Endothelial cell of umbilical vein (primary cell): Measurements from ENCODE around the gene TDRD9. TPM values are rescaled to one million over a fixed set of nuclear protein-coding genes. Genes with fewer than 3 reads are reported as not detected.

Experiments
- Bru-seq: library from RNA; stranded (reverse); fragments of 400-500 nt; gene quantifications from one replicate; lab custom pipeline; 2021; lab: Mats Ljungman, UMichigan
- BruChase-seq, 2 experiments: library from RNA; stranded (reverse); fragments of 400-500 nt; gene quantifications; one replicate each; lab custom pipeline; 2021; lab: Mats Ljungman, UMichigan
- BruUV-seq: library from RNA; stranded (reverse); fragments of 400-500 nt; replicated peaks from 2 replicates; lab custom pipeline; 2021; lab: Mats Ljungman, UMichigan
- CTCF ChIA-PET: fragments of 300-600, 350-600 bp; sonication (Branson Sonifier 250); formaldehyde crosslinking; loops from one replicate; lab custom pipeline; 2021; ENCODE audit warnings: antibody characterized with exemption, inconsistent platforms; lab: Charles Lee
- POLR2A ChIA-PET: fragments of 300-600, 350-600 bp; sonication (Branson Sonifier 250); formaldehyde crosslinking; loops from one replicate; lab custom pipeline; 2021; ENCODE audit warnings: antibody characterized with exemption, inconsistent platforms; lab: Charles Lee
- DNase-seq: peaks from one replicate; pipeline ENCODE4 v3.0.0-alpha.2; 2011; ENCODE audit warnings: low read depth, low spot score
- FAIRE-seq: peaks from 2 replicates; lab custom pipeline; 2011; peaks lifted over from hg19 to GRCh38; lab: Jason Lieb, UNC
- H2AFZ ChIP-seq: 2 replicates; pipeline ENCODE4 v1.6.0; 2012; ENCODE audit warnings: low read depth, low read length, control low read depth, inconsistent platforms
- H3K27ac ChIP-seq: 2 replicates; pipeline ENCODE4 v1.5.1; 2011; ENCODE audit warnings: low read depth, mild to moderate bottlenecking, control low read depth, low read length, moderate library complexity; ENCODE audit not compliant: insufficient read depth
- H3K27me3 ChIP-seq, 2 experiments: 2 replicates each; pipeline versions ENCODE4 v1.6.0 to v1.6.1; 2011; ENCODE audit warnings: low read length in 2 of 2, mixed read lengths in 1 of 2; ENCODE audit not compliant: control insufficient read depth in 2 of 2, insufficient read depth in 2 of 2
- H3K36me3 ChIP-seq, 2 experiments: 2 replicates in 1 of 2; 3 replicates in 1 of 2; pipeline ENCODE4 v1.5.1; 2011; ENCODE audit warnings: low read length in 2 of 2, mild to moderate bottlenecking in 1 of 2, moderate library complexity in 1 of 2; ENCODE audit not compliant: control insufficient read depth in 2 of 2, insufficient read depth in 2 of 2; ENCODE audit errors: extremely low read depth in 1 of 2
- H3K4me1 ChIP-seq: 3 replicates; pipeline ENCODE4 v1.5.1; 2011; ENCODE audit warnings: mild to moderate bottlenecking, low read length; ENCODE audit not compliant: control insufficient read depth, insufficient read depth; ENCODE audit errors: extremely low read depth
- H3K4me2 ChIP-seq: 2 replicates; pipeline ENCODE4 v1.6.1; 2011; ENCODE audit warnings: low read length, control low read depth, mixed read lengths; ENCODE audit not compliant: insufficient read depth
- H3K4me3 ChIP-seq, 3 experiments: fragments of 200-600 bp in 1 of 3; sonication (generic), shearing (Covaris generic) in 1 of 3; replicated peaks in 1 of 3; 2 replicates each; pipeline ENCODE4 v1.5.1; 2011 to 2016; ENCODE audit warnings: control low read depth in 3 of 3, low read length in 3 of 3, mild to moderate bottlenecking in 2 of 3, inconsistent platforms in 1 of 3, low read depth in 1 of 3, moderate library complexity in 1 of 3; ENCODE audit not compliant: insufficient read depth in 1 of 3
- H3K79me2 ChIP-seq: 2 replicates; pipeline ENCODE4 v1.6.0; 2012; ENCODE audit warnings: low read length, inconsistent platforms; ENCODE audit not compliant: control insufficient read depth, insufficient read depth
- H3K9ac ChIP-seq: replicated peaks from 2 replicates; pipeline ENCODE3; 2011; ENCODE audit warnings: low read length, control low read depth; ENCODE audit not compliant: insufficient read depth; ENCODE audit errors: extremely low read depth
- H3K9me1 ChIP-seq: replicated peaks from 3 replicates; pipeline ENCODE4 v1.6.0; 2011; ENCODE audit warnings: mild to moderate bottlenecking, low read length; ENCODE audit not compliant: control insufficient read depth, insufficient read depth; ENCODE audit errors: extremely low read depth
- H3K9me3 ChIP-seq: replicated peaks from 2 replicates; pipeline ENCODE4 v1.5.1; 2012; ENCODE audit warnings: low read length, inconsistent platforms; ENCODE audit not compliant: control insufficient read depth, insufficient read depth
- H4K20me1 ChIP-seq: replicated peaks from 2 replicates; pipeline ENCODE3; 2011; ENCODE audit warnings: mild to moderate bottlenecking, low read length; ENCODE audit not compliant: control insufficient read depth, insufficient read depth; ENCODE audit errors: extremely low read depth
- EZH2 ChIP-seq: IDR thresholded peaks from 2 replicates; pipeline ENCODE4 v1.6.1; 2012; ENCODE audit warnings: borderline replicate concordance, low read depth, mild to moderate bottlenecking, moderate library complexity, low read length, inconsistent platforms; ENCODE audit not compliant: severe bottlenecking
- JUN ChIP-seq: IDR thresholded peaks from 2 replicates; pipeline ENCODE4 v1.6.1; 2011; ENCODE audit warnings: borderline replicate concordance, low read depth; ENCODE audit not compliant: insufficient read length, insufficient read depth
- MYC ChIP-seq: IDR thresholded peaks from one replicate; pipeline ENCODE4 v1.6.1; 2011; ENCODE audit warnings: mild to moderate bottlenecking, low read depth, low read length
- POLR2A ChIP-seq: IDR thresholded peaks from 2 replicates; pipeline ENCODE4 v1.6.1; 2012; ENCODE audit warnings: low read depth, mild to moderate bottlenecking, control low read depth, low read length
- dilution Hi-C: fragments of 300-500 bp; cut with MboI; formaldehyde crosslinking; loops from one replicate; pipeline ENCODE4 v1.15.0; 2019; ENCODE audit warnings: low sequenced_read_pairs; ENCODE audit not compliant: extremely low pct_ligation_motif_present
- intact Hi-C: fragments of 100-400 bp; cut with micrococcal nuclease; formaldehyde crosslinking; loops from one replicate; pipeline ENCODE4 v1.10.0; 2022
- long read RNA-seq: library from polyadenylated mRNA; stranded (forward); transcript quantifications from one replicate; pipeline ENCODE4 v2.0.0, GENCODE V29; 2021
- polyA minus RNA-seq, 3 experiments: library from RNA; depleted of rRNA, polyadenylated mRNA; stranded (reverse); fragments of >200 nt; gene quantifications; 1 replicate in 1 of 3; 2 replicates in 2 of 3; pipeline ENCODE4 v1.2.3, GENCODE V29; 2011
- polyA plus RNA-seq, 4 experiments: library from polyadenylated mRNA; depleted of rRNA in 3 of 4; stranded (reverse) in 3 of 4; unstranded in 1 of 4; fragments of >200 nt; gene quantifications; 2 replicates each; pipeline versions ENCODE4 v1.2.1 to v1.2.3, GENCODE V29; 2011 to 2012; ENCODE audit warnings: missing spikeins in 1 of 4
- total RNA-seq: library from RNA; stranded (reverse); gene quantifications from 2 replicates; pipeline ENCODE4 v1.2.3, GENCODE V29; 2021
- TF ChIP-seq, protein P1 (sequence below), 2 donors: IDR thresholded peaks; 1 replicate in 1 of 2; 2 replicates in 1 of 2; pipeline ENCODE4 v1.5.1; 2011; ENCODE audit warnings: low read length in 2 of 2, mild to moderate bottlenecking in 2 of 2, moderate library complexity in 2 of 2, control low read depth in 1 of 2, inconsistent platforms in 1 of 2, low read depth in 1 of 2; ENCODE audit not compliant: insufficient read depth in 1 of 2; ENCODE audit errors: extremely low read depth in 1 of 2
- TF ChIP-seq, protein P2 (sequence below): IDR thresholded peaks from 2 replicates; pipeline ENCODE4 v1.6.1; 2011; ENCODE audit not compliant: insufficient read depth, insufficient read length

TDRD9 gene, protein sequence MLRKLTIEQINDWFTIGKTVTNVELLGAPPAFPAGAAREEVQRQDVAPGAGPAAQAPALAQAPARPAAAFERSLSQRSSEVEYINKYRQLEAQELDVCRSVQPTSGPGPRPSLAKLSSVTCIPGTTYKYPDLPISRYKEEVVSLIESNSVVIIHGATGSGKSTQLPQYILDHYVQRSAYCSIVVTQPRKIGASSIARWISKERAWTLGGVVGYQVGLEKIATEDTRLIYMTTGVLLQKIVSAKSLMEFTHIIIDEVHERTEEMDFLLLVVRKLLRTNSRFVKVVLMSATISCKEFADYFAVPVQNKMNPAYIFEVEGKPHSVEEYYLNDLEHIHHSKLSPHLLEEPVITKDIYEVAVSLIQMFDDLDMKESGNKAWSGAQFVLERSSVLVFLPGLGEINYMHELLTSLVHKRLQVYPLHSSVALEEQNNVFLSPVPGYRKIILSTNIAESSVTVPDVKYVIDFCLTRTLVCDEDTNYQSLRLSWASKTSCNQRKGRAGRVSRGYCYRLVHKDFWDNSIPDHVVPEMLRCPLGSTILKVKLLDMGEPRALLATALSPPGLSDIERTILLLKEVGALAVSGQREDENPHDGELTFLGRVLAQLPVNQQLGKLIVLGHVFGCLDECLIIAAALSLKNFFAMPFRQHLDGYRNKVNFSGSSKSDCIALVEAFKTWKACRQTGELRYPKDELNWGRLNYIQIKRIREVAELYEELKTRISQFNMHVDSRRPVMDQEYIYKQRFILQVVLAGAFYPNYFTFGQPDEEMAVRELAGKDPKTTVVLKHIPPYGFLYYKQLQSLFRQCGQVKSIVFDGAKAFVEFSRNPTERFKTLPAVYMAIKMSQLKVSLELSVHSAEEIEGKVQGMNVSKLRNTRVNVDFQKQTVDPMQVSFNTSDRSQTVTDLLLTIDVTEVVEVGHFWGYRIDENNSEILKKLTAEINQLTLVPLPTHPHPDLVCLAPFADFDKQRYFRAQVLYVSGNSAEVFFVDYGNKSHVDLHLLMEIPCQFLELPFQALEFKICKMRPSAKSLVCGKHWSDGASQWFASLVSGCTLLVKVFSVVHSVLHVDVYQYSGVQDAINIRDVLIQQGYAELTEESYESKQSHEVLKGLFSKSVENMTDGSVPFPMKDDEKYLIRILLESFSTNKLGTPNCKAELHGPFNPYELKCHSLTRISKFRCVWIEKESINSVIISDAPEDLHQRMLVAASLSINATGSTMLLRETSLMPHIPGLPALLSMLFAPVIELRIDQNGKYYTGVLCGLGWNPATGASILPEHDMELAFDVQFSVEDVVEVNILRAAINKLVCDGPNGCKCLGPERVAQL (N-terminal part only)
- total RNA-seq = 0.83 and 1.4 TPM in 2 replicates
- 0.52 and 0.57 TPM in 2 replicates for polyA plus RNA-seq
- 0.27 and 0.31 TPM in 2 replicates for polyA plus RNA-seq (2011; cell fraction: cytosol; rRNA removed)
- 3.5 and 4.1 TPM in 2 replicates for polyA plus RNA-seq (2011; cell fraction: nucleus; rRNA removed)
- 0.37 TPM in 2 replicates for polyA plus RNA-seq (2012)
- polyA minus RNA-seq = 1.8 and 3.6 TPM in 2 replicates
- polyA minus RNA-seq (2011; cell fraction: cytosol; rRNA and poly(A)+ RNA removed) = 12.5 TPM
- polyA minus RNA-seq (2011; cell fraction: nucleus; rRNA and poly(A)+ RNA removed) = 0.53 and 1.0 TPM in 2 replicates
- Bru-seq, nascent RNA = percentile 27 among the genes with signal in this experiment
- BruChase-seq, experiment 1, labeled RNA remaining after a 6-hour chase = percentile 19 among the genes with signal in this experiment
- BruChase-seq, experiment 2, labeled RNA remaining after a 2-hour chase = percentile 26 among the genes with signal in this experiment
- long read RNA-seq, full-length matches to known transcripts = 1 of 1 reads
- long read RNA-seq, partial matches to known transcripts = 0 of 1 reads
- long read RNA-seq, other reads (novel, unspliced or antisense) = 0 of 1 reads

DNA sequence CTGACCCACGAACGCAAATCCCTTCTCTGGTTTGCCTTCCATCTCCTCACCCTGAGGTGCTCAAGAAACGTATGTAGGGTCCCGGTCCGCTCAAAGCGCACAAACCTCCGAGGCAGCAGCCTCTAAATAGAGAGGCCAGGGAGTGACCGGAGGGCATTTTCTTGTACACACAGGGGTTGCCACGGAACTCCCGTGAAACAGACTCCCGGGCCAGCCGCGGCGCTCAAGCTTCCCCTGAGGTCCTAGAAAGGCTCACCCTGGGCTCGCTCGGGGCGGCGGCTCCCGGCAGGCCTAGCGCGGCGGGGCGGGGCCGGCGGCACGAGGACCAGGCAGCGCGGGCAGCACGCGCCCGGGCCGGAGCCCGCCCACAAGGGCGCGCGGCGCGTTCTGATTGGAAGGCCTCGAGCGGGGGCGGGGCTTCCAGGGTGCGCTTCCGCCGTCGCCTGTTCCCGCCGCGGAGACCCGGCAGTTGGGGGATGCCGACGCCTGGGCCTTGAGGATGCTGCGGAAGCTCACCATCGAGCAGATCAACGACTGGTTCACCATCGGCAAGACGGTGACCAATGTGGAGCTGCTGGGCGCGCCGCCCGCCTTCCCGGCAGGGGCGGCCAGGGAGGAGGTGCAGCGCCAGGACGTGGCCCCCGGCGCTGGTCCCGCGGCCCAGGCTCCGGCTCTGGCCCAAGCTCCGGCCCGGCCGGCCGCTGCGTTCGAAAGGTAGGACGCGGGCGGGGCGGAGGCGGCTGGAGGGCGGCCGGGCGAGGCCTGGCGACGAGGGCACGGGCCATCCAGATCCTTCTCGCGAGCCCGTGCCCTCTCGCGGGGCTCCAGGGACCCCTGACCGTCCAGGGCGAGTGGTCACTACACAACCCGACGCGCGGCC, at the start of gene TDRD9:
TSS of gene TDRD9 (plus strand) at position 446 of the 880 bp plus-strand sequence. CDS start at position 500, 54 bp downstream.
- Histone ChIP-seq H2AFZ (no peak within 1 kb of the TSS), H3K36me3 (no peaks in the 10 kb centered on the region), H3K4me3 (no peak within 1 kb of the TSS), H3K9me1 (no peaks in the 10 kb centered on the region), H3K27me3 (peaks cover 1 to 10% of the 10 kb centered on the region in 2 experiments), H3K4me1 (no peaks in the 10 kb centered on the region), H4K20me1 (no peaks in the 10 kb centered on the region), H3K4me2 (no peak within 1 kb of the TSS), H3K27ac (no peak within 1 kb of the TSS), H3K9ac (no peak within 1 kb of the TSS), H3K79me2 (no peaks in the 10 kb centered on the region), H3K9me3 (no peaks in the 10 kb centered on the region)
- BruUV-seq = no TSS peak
- dilution Hi-C loops = no loop called here
- ChIA-PET CTCF (no interaction called here), POLR2A (interaction anchor here (0.6 kb wide), 1 partner anchor 37 kb away, joined by 5 read pairs; no protein-coding TSS in a partner anchor)
- no peak for DNase-seq
- TF ChIP-seq MYC (no peak), POLR2A (no peak), JUN (no peak), EZH2 (no peak)
- TF ChIP-seq, protein P1, sequence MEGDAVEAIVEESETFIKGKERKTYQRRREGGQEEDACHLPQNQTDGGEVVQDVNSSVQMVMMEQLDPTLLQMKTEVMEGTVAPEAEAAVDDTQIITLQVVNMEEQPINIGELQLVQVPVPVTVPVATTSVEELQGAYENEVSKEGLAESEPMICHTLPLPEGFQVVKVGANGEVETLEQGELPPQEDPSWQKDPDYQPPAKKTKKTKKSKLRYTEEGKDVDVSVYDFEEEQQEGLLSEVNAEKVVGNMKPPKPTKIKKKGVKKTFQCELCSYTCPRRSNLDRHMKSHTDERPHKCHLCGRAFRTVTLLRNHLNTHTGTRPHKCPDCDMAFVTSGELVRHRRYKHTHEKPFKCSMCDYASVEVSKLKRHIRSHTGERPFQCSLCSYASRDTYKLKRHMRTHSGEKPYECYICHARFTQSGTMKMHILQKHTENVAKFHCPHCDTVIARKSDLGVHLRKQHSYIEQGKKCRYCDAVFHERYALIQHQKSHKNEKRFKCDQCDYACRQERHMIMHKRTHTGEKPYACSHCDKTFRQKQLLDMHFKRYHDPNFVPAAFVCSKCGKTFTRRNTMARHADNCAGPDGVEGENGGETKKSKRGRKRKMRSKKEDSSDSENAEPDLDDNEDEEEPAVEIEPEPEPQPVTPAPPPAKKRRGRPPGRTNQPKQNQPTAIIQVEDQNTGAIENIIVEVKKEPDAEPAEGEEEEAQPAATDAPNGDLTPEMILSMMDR (IDR thresholded peaks at IDR 0.05; ENCODE audit: extremely low read depth in 1 of 2, insufficient read depth in 1 of 2, low read depth in 1 of 2, low read length in 2 of 2) = no peak
- TF ChIP-seq, protein P2, sequence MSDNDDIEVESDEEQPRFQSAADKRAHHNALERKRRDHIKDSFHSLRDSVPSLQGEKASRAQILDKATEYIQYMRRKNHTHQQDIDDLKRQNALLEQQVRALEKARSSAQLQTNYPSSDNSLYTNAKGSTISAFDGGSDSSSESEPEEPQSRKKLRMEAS = no peak
- no peak for FAIRE-seq
- intact Hi-C loops = no loop called here
